Measurements from ENCODE around the gene GOLGA8T.
"Not testable (repeated sequence)": the region's sequence is repeated elsewhere in the genome, so short reads cannot be mapped to it uniquely, and the experiment has no call there.

The GOLGA8T gene, protein sequence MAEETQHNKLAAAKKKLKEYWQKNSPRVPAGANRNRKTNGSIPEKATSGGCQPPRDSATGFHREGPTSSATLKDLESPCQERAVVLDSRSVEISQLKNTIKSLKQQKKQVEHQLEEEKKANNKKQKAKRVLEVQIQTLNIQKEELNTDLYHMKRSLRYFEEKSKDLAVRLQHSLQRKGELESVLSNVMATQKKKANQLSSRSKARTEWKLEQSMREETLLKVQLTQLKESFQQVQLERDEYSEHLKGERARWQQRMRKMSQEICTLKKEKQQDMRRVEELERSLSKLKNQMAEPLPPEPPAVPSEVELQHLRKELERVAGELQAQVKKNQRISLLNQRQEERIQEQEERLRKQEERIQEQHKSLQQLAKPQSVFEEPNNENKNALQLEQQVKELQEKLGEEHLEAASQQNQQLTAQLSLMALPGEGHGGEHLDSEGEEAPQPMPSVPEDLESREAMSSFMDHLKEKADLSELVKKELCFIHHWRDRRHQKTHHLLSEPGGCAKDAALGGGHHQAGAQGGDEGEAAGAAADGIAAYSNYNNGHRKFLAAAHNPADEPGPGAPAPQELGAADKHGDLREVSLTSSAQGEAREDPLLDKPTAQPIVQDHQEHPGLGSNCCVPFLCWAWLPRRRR

DNA sequence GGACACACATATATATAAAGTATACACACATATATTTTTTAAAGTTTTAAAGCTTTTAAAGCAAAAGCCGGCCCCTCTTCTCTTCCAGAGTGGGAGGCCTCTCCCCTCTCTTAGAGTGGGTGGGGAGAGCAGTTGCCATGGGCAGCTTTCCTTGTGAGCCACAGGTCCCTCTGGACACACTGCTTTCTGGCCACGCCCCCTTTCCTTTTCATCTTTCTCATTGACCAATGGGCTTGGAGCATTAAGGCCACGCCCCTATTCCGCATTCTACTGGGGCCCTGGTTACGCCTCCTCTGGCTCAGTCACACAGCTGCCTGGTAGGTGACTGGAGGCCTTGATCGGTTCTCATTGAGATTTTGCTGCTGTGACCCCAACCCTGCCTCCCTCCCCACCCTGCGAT, at the start of gene GOLGA8T:
Gene GOLGA8T (plus strand): TSS at position 301 of the 400 bp plus-strand sequence. CDS start 98 bp downstream, at position 399.
- DNase-seq, result not testable (repeated sequence)

DNA sequence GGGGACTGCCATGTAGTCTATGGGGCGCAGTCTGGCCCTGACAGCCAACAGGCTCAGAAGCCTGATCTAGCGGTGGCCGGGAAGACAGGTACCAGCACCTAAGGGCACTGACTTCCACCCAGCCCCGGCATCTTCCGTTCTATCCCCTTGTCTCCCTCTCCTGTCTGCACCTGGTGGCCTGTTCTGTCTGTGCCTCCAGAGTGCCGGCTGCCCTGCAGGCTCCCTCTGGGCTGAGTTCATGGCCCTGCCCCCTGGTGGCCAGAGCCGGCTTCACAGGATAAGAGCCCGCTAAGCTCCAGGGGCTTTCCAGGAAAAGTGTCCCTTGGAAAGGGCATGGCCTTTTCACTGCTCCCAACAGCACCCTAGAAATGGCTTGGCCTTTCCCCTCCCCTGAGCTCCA, 37.0 kb upstream of the GOLGA8T start:
- DNase-seq, result not testable (repeated sequence)

DNA sequence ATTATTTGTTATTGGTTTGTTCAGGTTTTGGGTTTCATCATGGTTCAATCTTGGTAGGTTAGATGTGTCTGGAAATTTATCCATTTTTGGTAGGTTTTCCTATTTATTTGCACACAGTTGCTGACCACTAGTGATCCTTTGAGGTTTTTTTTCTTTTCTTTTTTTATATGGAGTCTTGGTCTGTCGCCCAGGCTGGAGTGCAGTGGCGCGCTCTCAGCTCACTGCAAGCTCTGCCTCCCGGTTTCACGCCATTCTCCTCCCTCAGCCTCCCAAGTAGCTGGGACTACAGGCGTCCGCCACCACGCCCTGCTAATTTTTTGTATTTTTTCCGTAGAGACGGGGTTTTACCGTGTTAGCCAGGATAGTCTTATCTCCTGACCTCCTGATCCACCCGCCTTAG, 32.0 kb upstream of the GOLGA8T start:
- DNase-seq, result not testable (repeated sequence)

DNA sequence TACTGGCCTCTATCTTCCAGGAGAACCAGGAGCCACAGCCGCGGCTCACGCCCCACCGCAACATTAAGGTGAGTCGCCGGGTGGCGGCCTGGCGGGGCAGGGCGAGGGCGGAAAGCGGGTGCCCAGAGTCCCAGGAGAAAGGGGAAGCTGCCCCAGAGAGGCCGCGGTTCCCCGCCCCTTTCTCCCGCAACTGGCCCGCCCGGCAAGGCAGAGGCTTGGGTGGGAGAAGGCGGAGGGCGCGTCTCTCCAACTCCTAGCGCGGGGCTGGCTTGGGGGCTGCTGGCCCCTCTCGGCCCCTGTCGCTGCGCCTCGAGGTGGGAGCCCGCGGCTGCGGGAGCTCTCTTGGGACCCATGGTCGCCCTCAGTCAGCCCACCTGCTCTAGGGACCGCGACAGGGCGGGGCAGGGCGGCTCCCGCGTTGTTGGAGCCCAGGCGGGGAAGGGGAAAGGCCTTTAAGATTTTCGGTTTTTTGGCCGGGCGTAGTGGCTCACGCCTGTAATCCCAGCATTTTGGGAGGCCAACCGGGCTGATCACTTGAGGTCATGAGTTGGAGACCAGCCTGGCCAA, 30.8 kb upstream of the GOLGA8T start:
- not testable (repeated sequence) for DNase-seq

DNA sequence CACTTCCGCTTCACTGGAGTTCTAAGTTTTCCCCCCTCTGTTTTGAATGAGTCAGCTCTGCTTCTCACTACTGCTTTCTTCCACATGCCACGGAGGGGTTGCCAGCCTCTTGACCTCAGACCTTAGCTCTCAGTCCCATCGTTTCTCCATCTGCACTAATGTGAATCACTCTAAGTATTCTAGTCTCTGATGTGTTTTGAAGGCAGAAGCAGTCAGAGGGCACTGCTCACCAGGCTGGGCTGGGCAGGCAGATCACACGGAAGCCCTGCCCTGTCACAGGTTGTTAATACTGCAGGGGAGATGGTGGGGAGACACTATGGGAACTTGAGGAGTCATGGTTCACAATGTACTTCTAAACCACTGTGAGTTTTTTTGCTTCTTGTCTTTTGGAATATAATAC, 24.3 kb upstream of the GOLGA8T start:
- not testable (repeated sequence) for DNase-seq

DNA sequence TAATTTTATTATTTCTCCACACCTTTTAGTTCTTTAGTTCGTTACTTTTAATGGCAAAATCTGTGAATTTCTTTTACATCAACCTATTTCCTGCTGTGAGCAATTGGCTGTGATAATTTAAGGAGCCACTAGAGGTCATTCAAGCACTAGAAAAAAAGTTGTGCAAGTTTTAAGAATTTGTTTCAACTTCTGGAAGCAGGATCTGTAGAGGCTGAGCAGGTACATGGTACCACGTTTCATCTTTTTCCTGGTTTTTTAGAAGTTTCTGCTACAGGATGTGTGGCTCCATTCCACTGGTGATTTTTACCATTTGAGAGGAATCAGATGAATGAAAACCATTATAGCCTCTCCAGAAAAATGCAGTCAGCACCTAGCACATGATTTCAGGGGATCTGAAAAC, 4.8 kb upstream of the GOLGA8T start:
- DNase-seq, result not testable (repeated sequence)

DNA sequence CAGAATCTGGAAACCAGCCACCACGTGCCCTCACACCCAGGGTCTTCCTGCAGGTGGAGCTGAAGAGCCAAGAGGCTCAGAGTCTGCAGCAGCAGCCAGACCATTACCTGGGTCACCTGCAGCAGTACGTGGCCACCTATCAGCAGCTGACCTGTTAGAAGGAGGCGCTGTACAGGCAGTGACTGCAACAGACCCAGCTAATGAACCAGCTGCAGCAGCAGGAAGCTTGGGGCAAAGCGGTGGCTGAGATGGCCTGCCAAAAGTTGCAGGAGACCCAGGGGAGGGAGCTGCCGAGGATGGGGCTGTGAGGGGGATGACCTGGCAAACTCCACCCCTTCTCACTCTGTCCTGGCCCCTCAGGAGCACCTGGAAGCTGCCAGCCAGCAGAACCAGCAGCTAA, 8.4 kb downstream of the GOLGA8T start:
- not testable (repeated sequence) for DNase-seq

DNA sequence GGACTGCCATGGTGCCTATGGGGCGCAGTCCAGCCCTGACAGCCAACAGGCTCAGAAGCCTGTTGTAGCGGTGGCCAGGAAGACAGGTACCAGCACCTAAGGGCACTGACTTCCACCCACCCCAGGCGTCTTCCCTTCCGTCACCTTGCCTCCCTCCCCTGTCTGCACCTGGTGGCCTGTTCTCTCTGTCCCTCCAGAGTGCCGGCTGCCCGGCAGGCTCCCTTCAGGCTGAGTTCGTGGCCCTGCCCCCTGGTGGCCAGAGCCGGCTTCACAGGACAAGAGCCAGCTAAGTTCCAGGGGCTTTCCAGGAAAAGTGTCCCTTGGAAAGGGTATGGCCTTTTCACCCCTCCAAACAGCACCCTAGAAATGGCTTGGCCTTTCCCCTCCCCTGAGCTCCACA, 15.0 kb downstream of the GOLGA8T start:
- DNase-seq, result not testable (repeated sequence)

DNA sequence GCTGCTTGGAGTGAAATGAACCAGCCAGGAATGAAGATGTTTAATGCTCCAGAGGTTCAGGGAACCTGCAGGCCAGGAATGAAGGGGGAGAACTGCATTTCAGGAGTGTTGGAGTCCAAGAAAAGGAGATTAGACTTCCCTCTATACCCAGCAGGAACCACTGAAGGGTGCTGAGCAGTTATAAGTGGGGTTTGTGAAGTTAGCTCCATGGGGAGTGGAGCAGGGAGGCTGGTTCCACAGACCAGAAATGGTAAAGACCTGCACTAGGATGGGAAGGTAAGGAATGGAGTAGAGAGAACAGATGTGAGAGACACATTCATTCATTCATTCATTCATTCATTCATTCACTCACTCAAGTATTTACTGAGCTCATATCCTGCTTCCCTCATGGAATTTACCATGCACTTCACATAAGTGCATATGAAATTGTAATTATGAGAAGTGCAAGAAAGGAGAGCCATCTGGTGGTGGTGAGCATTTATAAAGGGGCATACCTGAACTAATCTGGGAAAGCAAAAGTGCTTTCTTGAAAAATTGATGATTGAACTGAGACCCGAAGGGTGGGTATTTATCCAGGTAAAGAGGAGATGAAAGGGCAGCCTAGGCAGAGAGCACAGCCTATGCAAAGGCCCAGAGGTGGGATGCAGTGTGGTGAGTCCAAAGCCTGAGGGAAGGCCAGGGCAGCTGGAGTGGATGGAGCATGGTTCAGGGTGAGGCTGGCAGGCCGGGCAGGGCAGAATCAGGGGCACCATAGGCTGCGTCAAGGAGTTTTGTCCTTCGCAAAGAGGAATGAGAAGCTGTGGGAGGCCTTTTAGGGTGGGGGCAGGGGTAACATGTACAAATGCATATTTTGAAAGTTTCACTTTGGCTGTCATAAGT, 27.9 kb downstream of the GOLGA8T start:
- DNase-seq, result not testable (repeated sequence)

DNA sequence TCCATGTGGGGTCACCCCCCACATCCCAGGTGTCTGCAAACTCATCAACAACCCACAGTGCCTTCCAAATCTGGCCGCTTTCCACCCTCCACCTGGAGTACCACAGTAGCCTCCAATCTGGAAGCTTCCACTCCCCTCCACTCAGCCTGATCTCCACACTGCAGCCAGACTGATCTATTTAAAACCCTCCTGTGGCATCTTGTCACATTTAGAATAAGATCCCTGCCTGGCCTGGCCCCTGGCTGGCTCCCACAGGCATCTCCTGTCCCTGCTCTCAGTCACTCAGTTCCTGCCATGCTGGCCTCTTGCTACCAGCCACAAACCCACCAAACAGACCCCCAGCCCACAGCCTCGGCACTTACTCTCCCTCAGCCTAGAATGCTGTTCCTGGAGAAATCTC, 28.9 kb downstream of the GOLGA8T start:
- DNase-seq, result not testable (repeated sequence)

DNA sequence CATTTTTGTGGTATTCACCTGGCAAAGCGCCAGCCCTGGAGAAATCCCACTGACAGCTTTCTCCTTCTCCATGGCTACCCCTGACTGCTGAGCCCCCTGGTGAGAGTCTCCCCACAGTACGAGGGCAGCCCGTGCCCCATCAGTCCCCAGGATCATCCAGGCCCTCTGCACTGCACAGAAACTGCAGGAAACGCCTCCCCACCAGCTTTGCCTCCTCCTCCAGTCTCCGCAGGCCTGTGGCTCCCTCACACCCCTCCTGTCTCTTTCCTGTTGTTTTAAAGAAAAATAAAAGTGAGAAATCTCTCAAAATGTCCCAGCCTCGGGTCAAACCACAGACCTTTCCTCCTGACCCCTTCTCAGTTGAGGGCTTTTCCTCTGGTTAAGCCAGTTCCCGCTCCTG, 29.4 kb downstream of the GOLGA8T start:
- DNase-seq, result not testable (repeated sequence)

DNA sequence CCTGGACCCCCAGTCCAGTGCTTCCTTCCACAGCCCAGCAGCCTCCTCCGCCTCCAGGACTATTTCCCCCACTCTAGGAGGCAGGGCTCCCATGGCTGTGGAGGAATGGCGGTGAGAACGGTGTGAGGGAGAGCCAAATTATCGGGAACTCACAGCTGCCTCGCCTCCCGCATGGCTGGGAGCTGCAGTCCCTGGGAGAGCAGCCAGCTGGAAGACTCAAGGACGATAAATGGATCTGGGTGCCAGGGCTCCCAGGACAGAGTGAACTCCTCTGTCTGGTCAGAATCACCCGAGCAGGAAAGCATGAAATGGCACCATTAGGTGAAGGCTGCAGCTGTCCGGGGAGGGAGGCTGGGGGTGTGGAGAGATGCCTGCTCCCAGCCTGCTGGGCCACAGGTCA, 32.6 kb downstream of the GOLGA8T start:
- not testable (repeated sequence) for DNase-seq

DNA sequence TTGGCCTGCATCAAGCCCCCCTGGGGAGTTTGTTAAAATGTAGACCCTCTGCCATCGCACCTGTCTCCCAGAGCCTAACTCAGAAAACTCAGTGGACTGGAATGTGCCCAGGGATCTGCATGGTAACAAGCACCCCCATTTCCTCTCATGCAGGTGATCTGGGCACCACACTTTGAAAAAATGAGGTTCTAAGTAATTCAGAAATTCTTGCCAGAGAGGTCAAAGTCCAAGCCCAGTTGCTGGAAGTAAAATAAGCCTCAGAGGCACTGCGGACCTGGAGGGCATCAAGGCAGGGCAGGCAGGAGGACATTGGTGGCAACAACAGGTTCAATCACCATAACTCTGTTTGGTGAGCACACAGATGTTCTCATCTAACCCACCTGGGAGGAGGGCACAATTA, 33.0 kb downstream of the GOLGA8T start:
- DNase-seq, result not testable (repeated sequence)

DNA sequence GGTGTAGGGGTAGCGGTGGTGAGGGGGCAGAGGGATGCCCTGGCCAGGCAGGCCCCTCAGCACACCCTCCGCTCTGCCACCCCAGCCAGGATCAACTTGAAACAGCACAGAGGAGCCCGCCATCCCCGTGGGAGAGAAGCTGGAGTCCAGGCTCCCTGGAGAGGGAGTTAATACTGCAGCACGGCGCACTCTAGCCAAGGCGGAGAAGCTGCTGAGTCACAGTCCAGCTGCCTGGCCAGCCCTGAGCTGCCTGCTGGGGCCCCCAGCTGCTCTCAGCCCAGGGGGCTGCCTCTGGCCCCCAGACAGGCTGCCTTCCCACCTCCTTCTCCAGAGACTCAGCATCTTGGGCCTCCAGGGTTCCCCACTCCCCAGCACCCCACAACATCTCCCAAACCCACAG, 36.6 kb downstream of the GOLGA8T start:
- DNase-seq, result not testable (repeated sequence)

DNA sequence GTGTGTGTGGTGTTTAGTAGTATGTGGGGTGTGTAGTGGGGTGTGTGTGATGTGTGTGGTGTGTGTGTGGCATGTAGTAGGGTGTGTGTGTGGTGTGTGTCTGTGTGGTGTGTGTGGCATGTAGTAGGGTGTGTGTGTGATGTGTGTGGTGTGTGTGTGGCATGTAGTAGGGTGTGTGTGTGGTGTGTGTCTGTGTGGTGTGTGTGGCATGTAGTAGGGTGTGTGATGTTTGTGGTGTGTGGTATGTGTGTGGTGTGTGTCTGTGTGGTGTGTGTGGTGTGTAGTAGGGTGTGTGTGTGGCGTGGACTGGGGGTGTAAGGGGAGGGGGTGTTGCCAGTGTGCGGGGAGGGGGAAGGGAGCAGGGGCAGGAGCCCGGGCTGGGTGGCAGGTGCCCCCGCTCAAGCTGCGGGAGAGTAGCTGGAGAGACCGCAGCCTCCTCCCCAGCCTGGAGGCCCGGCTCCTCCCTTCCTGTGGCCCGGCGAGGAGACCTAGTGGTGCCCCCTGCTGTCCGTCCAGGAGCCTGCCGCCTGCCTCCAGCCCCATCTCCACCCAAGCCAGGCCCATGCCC, 38.3 kb downstream of the GOLGA8T start:
- DNase-seq, result not testable (repeated sequence)

DNA sequence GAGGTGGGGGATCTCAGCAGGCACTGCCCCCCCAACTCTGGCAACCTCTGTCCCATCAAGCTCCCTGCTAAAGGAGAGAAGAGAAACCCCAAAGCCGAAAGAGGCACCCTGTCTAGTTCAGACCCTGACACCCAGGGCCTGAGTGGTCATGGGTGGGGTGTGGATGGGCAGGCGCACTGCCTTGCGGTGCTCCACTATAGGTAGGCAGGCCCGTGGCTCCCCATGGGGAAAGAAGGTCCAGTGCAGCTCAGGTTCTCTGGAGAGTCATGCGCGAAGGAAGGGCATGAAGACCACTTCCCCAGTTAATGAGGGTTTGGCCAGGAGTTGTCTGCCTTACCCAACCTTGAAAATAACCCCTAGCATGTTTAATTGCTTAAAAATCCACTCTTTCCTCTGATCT, 40.4 kb downstream of the GOLGA8T start:
- not testable (repeated sequence) for DNase-seq

DNA sequence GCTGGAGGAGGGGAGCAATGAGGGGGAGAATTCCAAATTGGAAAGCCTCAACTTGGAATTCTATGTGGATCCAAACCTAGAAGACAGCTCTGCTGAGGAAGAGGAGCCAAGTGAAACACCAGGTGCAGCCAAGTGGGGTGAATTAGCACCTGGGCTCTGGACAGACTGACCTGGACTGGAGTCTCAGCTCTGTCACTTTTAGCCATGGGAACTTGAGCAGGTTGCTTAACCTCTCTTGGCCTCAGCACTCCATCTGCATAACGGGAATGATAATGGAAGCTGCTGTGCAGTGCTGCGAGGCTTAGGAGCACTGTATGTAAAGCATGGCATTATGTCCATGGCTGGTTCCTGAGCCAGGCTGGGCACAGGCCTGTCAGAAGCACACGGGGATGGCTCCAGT, 41.8 kb downstream of the GOLGA8T start:
- DNase-seq, result not testable (repeated sequence)

DNA sequence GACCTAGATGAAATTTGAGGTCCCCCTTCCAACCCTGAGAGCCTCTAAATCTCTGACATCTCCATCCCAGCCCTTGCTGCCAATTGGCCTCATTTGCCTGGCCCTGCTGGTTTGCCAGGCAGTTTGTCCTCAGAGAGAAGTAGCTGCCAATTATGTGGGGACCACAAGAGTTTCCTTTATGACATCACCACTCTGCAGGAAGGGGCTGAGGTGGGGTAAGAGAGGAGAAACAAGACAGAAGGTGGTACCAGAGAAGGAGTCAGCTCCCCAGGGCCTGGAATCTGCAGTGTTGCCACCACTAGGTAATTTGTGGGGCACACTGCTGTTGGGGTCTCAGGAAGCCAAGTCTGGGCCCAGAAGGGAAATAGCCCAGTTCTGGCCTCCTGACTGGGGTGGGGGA, 45.0 kb downstream of the GOLGA8T start:
- DNase-seq, result not testable (repeated sequence)

DNA sequence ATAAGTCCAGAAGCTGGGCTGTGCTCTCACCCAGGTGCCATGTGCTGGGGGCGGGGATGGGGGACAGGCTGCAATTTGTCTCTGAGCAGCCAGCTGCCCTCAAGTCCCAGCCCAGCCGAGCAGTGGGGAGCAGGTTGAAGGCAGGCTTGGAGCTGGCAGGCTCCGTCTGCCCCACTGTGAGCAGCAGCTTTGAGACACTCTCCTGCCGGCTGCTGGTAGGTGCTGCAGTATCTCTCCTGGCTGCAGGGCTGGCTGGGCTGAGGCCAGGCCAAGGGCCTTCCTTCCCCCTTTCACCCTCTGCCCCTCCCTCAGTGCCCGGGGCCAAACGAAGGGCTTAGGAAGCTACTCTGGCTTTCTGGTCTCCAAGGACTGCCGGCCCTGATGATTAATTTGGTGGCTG, 50.6 kb downstream of the GOLGA8T start:
- DNase-seq, result not testable (repeated sequence)

DNA sequence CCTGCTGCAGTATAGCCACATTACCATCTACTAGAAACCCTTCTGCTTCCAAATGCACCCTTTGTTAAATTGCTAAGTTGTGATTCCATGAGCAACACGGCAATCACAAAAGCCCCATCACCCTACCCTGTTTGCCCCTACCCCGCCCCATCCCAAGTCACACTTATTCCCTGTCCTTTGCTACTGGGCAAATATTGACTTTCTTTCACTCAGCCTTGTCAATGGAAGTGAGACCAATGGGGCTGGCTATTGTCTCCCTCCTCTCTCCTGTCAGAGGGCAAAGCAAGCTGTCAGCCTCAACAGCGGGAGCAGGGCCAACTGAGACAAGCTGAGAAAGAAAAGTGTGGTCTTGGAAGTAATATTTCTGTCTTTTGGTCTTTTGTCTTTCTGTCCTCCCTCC, 52.6 kb downstream of the GOLGA8T start:
- DNase-seq, result not testable (repeated sequence)

DNA sequence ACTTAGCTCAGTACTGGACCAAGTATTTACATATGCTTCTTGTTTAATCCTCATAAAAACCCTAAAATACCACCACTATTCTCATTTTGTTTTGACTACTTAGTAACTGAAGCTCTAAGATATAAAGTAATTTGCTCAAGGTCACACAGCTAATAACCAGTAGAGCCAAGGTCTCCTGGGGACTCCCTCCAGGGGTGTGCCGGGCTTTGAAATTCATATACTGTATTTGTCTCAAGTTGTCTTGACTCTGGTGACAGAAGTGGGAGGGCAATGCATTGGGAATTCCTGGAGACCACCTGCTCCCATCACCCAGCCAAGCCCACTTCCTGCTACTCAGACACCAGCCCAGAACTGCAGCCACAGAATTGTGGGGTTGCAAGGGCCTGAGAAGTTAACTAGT, 54.9 kb downstream of the GOLGA8T start:
- DNase-seq, result not testable (repeated sequence)

DNA sequence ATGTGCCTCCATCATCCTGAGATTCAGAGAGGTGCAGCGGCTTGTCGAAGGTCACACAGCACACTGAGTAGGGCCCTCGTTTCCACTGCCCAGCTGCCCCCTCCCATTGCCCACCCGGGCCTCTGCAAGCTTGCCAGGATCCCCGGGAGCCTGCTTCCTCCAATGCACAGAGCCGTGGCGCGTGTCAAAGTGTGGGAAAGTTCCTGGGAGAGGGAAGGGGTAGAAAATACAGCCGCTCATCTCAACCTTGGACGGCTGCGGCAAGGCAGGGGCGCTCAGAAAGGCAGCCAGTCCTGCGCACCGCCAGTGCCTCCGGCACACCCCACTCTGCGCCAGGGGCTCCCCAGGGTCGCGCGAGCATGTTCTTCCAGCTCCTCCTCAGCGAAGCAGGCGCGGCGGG, 56.3 kb downstream of the GOLGA8T start:
- DNase-seq, result not testable (repeated sequence)
